Type B pancreatic cell (in vitro differentiated cells): Measurements from ENCODE around the gene NEURL3. TPM values are rescaled to one million over a fixed set of nuclear protein-coding genes. Genes with fewer than 3 reads are reported as not detected.

Experiments used
- DNase-seq: peaks from one replicate; pipeline ENCODE4 v3.0.0; 2021; ENCODE audit warnings: mixed read lengths; ENCODE audit not compliant: unreplicated experiment; ENCODE audit errors: extremely low spot score
- H3K27ac Mint-ChIP-seq: 2 replicates; pipeline ENCODE4 v1.8.0; 2021; ENCODE audit warnings: mild to moderate bottlenecking, mixed read lengths
- H3K27me3 Mint-ChIP-seq: 2 replicates; pipeline ENCODE4 v1.8.0; 2021; ENCODE audit warnings: mixed read lengths
- H3K36me3 Mint-ChIP-seq: 2 replicates; pipeline ENCODE4 v1.8.0; 2021; ENCODE audit warnings: mixed read lengths
- H3K4me1 Mint-ChIP-seq: one replicate; pipeline ENCODE4 v1.8.0; 2021; ENCODE audit warnings: mixed read lengths; ENCODE audit not compliant: unreplicated experiment
- H3K4me3 Mint-ChIP-seq: 2 replicates; pipeline ENCODE4 v1.8.0; 2021; ENCODE audit warnings: mild to moderate bottlenecking, mixed read lengths
- H3K9me3 Mint-ChIP-seq: 2 replicates; pipeline ENCODE4 v1.8.0; 2021; ENCODE audit warnings: mixed read lengths
- CTCF ChIP-seq: fragments of 200-600 bp; sonication (generic); conservative IDR thresholded peaks from 2 replicates; pipeline ENCODE4 v1.5.0; 2021; ENCODE audit warnings: antibody characterized with exemption, mild to moderate bottlenecking
- total RNA-seq: library from RNA; stranded (reverse); gene quantifications from 2 replicates; pipeline ENCODE4 v1.2.1, GENCODE V29; 2021; ENCODE audit warnings: low replicate concordance

NEURL3 gene
- total RNA-seq, 1 donor from 2014 or later, result 1.1 TPM

DNA sequence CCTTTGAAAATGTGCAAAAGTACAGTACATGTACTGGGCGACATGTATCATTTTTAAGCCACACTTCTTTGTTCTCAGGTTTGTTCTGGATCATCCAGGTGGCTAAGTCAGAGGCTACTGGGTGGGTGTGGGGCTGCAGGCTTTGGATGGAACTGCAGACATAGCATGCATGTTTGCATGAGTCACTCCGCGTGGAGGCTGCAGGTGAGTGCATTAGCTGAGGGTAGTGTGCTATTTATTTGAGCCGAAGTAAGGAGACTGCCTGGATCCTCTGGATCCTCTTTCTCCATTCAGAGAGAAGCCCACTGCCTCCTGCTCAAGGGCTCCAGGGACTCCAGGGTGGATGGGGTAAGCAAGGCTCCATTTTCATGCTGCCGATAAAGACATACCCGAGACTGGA, 9.4 kb upstream of the NEURL3 start:
- H3K27me3 Mint-ChIP-seq, result peaks cover 16% of the 10 kb centered on the region
- H3K4me3 Mint-ChIP-seq, result no peak overlapping the region
- no peaks in the 10 kb centered on the region for H3K4me1 Mint-ChIP-seq
- DNase-seq, result peak; percentile 34
- H3K9me3 Mint-ChIP-seq, result peaks cover 5% of the 10 kb centered on the region
- H3K27ac Mint-ChIP-seq, result no peak overlapping the region
- H3K36me3 Mint-ChIP-seq, result no peaks in the 10 kb centered on the region
- no peak for TF ChIP-seq CTCF

DNA sequence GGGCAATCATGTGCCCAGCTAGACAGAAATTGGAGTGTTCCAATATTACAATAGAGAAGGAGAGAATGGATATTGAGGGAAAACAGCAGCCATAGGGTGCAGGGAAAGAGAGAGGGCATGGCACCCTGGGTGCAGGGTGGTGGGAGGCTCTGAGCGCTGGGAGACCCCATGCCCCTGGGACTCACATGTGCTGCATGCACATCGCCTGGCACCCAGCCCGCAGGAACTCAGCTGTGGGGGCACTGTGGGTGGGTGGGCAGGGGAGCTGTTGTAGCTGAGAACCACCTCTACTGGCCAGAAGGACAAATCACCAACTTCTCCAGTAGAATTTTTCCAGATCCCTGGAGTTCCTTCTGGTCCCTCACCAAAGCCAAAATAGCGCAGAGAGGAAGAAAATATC, 7.2 kb upstream of the NEURL3 start:
- Mint-ChIP-seq H3K36me3 (no peaks in the 10 kb centered on the region), H3K4me3 (no peak overlapping the region), H3K27me3 (peaks cover 23% of the 10 kb centered on the region), H3K27ac (no peak overlapping the region), H3K9me3 (no peaks in the 10 kb centered on the region), H3K4me1 (peaks cover 6% of the 10 kb centered on the region)
- no peak for TF ChIP-seq CTCF
- DNase-seq, result peak; percentile 42

DNA sequence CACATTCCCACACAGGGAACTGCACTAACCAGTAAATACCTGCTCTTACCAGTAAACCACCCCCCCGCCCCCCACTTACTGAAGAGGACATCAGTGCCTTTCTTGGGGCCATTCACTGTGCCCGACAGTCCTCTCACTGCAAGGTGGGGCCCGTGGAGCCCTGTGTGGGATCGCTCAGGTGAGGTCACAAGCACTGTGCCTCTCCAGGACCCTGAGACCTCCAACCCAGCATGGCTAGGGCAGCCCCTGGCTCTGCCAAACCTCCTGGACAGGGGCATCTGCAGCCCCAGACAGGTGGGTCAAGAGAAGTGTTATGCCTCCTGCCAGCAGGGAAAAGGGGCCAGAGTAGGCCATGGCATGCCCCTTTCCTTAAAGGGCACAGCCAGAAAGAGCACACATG, 6.7 kb upstream of the NEURL3 start:
- Mint-ChIP-seq H3K27me3 (peaks cover 23% of the 10 kb centered on the region), H3K9me3 (no peaks in the 10 kb centered on the region), H3K4me1 (peaks cover 6% of the 10 kb centered on the region), H3K27ac (no peak overlapping the region), H3K36me3 (no peaks in the 10 kb centered on the region), H3K4me3 (no peak overlapping the region)
- peak; percentile 60 for DNase-seq
- no peak for TF ChIP-seq CTCF

DNA sequence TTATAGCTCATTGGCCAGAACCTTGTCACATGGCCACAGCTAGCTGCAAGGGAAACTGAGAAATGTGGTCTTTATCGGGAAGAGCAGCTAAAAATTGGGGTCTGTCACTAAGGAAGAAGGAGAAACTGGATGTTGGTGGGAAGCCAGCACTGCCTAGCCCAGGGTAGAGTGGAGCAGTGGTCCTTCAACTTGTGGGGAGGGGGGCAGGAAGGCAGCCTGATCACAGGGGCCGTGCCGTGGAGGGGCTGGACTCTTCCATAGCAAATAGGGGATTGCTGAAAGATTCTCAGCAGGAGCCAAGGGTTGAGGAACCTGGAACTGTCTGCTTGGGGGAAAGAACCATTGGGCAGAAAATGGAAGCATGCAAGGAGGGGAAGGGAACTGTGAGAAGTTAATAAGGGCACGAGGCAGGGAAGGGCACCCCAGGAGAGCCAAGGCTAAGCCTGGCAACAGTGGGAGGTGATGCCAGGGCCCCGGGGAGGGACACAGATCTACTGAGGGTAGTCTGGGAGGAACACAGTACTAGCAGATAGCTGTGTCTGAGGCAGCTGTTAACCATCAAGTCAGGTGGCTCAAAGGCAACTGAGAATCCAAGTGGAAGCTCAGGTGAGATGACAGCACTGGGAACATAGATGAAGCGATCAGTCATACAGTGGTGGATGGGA, 5.9 kb upstream of the NEURL3 start:
- Mint-ChIP-seq H3K4me3 (no peak overlapping the region), H3K36me3 (no peaks in the 10 kb centered on the region), H3K27ac (no peak overlapping the region), H3K9me3 (no peaks in the 10 kb centered on the region), H3K27me3 (peaks cover 23% of the 10 kb centered on the region), H3K4me1 (peaks cover 8% of the 10 kb centered on the region)
- TF ChIP-seq CTCF, result no peak
- peak; percentile 45 for DNase-seq

DNA sequence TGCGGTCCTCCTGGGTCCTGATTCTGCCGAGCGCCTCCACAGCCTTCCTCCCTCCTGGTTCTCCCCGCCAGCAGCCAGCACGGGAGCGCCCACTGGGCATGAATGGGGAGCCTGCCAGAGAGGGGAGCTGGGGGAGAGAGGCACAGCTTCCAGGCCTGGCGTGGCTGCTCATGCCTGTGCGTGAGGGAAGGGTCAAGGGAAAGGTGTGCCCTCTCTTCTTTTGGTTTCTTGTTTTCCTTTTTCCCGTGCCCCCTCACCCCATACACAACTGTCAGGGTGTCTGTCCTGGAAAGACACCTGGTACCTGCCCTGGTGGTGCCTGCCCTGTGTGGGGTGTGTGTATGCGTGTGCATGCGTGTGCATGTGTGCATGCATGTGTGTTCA, 4.7 kb upstream of the NEURL3 start:
- TF ChIP-seq CTCF, result no peak
- DNase-seq, result peak; percentile 62
- Mint-ChIP-seq H3K27ac (no peak overlapping the region), H3K9me3 (no peaks in the 10 kb centered on the region), H3K4me1 (peaks cover 20% of the 10 kb centered on the region), H3K36me3 (no peaks in the 10 kb centered on the region), H3K4me3 (no peak overlapping the region), H3K27me3 (peaks cover 23% of the 10 kb centered on the region)
